HG03342 (cell line): ENCODE data around the gene FAM83B.
"Not testable (repeated sequence)": the region's sequence is repeated elsewhere in the genome, so short reads cannot be mapped to it uniquely, and the experiment has no call there.

Experiments
- ATAC-seq: cut with Tn5 transposase; IDR thresholded peaks from one replicate; pipeline ENCODE4 v1.9.1; 2021; ENCODE audit warnings: mild to moderate bottlenecking, moderate library complexity; ENCODE audit not compliant: unreplicated experiment

FAM83B gene

GRCh38 chr6:54897462-54898189, 51.1 kb downstream of the FAM83B start:
- no peak for ATAC-seq

- ATAC-seq = no peak
Observed at GRCh38 chr6:54898767-54899166, 52.2 kb downstream of the FAM83B start.

- ATAC-seq = no peak
Observed at GRCh38 chr6:54899442-54899841, 52.9 kb downstream of the FAM83B start.

GRCh38 chr6:54899986-54900385, 53.4 kb downstream of the FAM83B start:
- no peak for ATAC-seq

GRCh38 chr6:54900666-54901065, 54.1 kb downstream of the FAM83B start:
- no peak for ATAC-seq

GRCh38 chr6:54903884-54904283, 57.3 kb downstream of the FAM83B start:
- ATAC-seq = no peak

- no peak for ATAC-seq
Observed at GRCh38 chr6:54907355-54907754, 60.8 kb downstream of the FAM83B start.

GRCh38 chr6:54909184-54909583, 62.6 kb downstream of the FAM83B start:
- no peak for ATAC-seq

GRCh38 chr6:54910431-54910884, 63.9 kb downstream of the FAM83B start:
- no peak for ATAC-seq

- ATAC-seq = no peak
Observed at GRCh38 chr6:54910921-54911320, 64.3 kb downstream of the FAM83B start.

- ATAC-seq = no peak
Observed at GRCh38 chr6:54913211-54913610, 66.6 kb downstream of the FAM83B start.

- no peak for ATAC-seq
Observed at GRCh38 chr6:54916858-54917257, 70.3 kb downstream of the FAM83B start.

GRCh38 chr6:54920628-54921027, 74.1 kb downstream of the FAM83B start:
- no peak for ATAC-seq

- no peak for ATAC-seq
Observed at GRCh38 chr6:54921891-54922290, 75.3 kb downstream of the FAM83B start.

- ATAC-seq = no peak
Observed at GRCh38 chr6:54929245-54929909, 82.8 kb downstream of the FAM83B start.

GRCh38 chr6:54932622-54933021, 86.1 kb downstream of the FAM83B start:
- ATAC-seq = no peak

- ATAC-seq = no peak
Observed at GRCh38 chr6:54935739-54936138, 89.2 kb downstream of the FAM83B start.

- ATAC-seq = no peak
Observed at GRCh38 chr6:54937371-54937770, 90.8 kb downstream of the FAM83B start.

GRCh38 chr6:54957698-54958097, 111.1 kb downstream of the FAM83B start:
- no peak for ATAC-seq

GRCh38 chr6:54958446-54958845, 111.9 kb downstream of the FAM83B start:
- no peak for ATAC-seq

GRCh38 chr6:54959820-54960219, 113.2 kb downstream of the FAM83B start:
- ATAC-seq = no peak

- not testable (repeated sequence) for ATAC-seq
Observed at GRCh38 chr6:54961372-54961771, 114.8 kb downstream of the FAM83B start.
